ELR (cell line): ENCODE data around the gene GJB6.

Experiments
- DNase-seq: peaks from one replicate; pipeline ENCODE4 v3.0.0-alpha.2; 2015; ENCODE audit warnings: low read depth

Gene GJB6

DNA sequence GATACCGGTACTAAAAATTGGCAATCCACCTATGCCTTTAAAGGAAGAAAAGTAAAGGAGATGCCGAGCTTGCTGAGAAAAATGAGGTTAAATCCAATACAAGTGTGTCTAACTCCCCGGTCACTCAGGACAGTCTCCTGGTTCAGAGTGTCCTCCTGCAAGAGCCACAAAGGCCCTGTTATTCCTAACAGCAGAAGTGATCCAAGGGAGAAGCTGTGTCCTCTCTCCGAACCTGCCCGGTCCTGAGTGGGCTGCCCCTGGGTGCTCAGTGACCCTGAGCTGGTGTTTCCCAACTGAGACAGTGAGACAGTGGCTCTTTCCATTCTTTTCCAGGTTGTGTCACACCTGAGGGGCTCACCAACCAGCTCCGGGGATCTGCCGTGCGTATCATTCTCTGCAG is 4.8 kb downstream of the GJB6 start:
- DNase-seq = no peak

DNA sequence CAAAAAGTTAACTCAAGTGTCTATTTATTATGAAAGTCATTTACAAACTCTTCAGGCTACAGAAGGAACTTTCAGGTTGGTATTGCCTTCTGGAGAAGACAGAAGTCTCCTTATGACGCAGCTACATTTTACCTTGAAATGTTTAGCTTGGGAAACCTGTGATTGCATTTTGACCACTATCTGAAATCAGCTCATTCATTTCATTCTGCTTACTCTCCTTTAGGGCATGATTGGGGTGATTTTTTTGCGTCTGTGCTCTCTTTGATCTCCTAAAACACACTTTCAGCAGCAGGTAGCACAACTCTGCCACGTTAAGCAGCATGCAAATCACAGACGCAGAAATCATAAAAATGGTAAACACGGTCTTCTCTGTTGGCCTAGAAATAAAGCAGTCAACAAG is 9.6 kb downstream of the GJB6 start:
- DNase-seq = no peak

DNA sequence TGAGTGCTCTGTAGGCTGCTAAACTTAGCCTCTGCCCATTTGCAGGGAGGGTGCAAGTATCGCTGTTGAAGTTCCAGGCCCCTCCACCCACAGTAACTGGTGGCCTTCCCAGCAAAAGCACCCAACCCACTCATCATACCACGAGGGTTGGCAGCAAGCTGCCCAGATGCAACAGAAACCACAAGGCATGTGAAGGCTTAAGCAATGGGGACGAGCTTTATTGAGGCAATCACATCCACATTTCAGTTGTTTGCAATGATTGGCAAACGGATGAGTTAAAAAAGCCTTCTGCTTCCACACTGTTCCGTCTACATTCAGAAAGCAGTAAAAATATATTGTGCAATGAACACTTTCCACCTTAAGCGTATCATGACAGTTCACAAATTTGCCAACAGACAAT is 10.3 kb downstream of the GJB6 start:
- no peak for DNase-seq

DNA sequence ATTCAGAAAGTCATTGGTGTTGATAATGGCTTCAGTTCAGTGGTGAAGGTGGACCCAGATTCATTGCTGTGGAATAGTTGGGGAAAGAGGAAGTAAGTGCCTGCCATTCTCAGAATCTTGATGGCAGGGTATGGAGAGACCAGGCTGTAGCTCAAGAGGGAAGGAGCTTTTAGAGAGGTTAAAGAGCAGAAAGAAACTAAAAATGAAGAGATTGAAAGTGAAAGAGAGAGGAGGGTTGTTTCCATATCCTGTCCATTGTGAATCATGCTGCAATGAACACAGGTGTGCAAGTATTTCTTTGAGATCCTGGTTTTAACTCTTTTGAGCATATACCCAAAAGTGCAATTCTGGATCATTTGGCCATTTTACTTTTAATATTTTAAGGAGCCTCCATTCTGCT is 12.5 kb downstream of the GJB6 start:
- no peak for DNase-seq

DNA sequence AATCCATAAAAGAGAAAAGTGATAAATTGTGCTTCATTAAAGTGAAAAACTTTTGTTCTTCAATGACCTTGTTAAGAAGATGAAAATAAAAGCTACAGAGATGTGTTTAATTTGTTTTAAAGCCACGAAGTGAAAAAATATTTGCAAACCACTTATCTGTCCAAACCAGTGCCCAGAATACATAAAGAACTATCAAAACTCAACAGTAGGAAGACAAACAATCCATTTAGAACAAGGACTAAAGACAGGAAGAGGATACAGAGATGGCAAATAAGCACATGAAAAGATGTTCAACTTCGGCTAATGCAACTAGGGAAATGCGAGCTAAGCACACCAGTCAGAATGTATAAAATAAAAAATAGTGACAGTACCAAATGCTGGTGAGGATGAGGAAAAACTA is 15.0 kb downstream of the GJB6 start:
- DNase-seq = no peak

DNA sequence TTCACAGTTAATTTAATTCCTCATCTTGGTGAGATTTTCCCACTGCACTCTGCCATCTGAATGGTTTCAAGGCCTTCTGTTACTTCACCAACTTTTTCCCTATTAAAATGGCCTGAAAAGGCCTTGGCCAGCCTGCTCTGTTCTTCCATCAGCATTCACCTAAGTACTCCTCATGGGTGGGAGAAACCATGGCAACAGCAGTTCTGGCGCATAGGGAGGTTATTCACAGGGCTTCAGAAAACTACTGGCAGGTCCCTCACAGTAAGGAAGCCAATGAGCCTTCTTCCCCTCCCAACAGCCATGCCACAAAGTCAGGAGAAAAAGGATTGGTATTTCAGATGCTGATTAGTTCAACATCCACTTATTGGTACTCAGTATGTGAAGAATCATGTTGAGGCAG is 22.2 kb downstream of the GJB6 start:
- DNase-seq = no peak

DNA sequence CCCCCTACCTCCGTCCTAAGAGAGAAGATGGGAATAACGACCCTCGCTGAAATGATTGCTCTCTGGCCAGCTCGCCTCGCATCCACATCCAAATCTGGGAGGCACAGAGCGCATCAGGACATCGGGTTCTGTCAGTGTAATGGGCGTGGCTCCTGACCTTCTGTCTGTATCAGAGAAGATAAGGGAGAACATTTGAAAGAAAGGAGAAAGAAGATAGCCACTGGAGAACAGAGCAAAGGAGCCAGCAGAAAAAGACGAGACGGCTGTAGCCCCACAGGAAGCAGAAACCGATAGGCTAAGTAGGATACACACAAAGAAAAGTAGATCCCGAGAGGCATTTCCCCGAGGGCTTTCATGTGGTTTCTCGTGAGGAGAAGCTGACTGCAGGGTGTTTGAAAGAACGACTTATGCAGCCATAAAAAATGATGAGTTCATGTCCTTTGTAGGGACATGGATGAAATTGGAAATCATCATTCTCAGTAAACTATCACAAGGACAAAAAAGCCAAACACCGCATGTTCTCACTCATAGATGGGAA is 25.4 kb downstream of the GJB6 start:
- no peak for DNase-seq

DNA sequence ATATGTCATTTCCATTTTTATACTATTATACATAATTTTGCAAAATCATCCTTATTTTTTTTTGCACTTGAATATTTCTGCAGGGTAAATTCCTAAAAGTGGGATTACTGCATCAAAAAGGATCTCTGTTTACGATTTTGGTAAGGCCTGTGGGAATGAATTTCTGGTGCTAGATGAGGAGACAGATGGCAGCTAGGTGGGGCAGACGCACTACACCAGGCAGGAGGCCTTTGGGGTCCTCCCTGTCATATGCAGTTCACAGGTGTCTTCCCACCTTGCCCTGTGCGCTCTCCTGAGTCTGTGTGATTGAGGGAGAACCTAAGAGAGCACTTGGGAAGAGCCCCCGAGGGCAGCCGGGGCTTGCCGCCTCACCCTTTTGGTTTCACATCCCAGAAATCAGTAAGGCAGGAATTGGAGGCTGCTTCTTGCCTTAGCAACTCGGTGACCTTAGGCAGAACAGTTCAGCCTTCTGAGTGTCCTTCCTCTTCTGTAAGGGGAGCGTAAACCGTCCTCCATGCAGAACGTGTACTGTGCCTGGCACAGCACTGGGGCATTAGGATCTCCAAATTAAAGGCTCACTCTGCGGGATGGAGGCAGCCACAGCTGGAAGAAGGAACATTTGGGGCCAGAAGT is 25.9 kb downstream of the GJB6 start:
- DNase-seq = no peak

DNA sequence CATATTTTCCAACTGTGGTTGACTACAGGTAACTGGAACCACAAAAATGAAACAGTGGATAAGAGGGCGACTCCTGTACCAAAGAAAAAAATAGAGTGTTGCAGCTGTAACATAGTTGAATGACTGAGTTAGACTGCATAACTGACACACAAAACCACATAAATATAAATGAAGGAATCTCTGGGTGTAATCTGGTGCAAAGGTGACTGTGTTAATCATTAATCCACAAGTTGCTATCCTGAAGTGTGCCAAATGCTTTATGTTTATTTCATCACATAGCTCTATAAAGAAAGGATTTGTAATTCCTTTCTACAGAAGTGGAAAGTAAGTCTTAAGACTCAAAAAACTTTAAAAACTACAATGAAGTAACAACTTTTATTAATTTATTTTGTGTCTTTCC is 33.3 kb downstream of the GJB6 start:
- DNase-seq = no peak

DNA sequence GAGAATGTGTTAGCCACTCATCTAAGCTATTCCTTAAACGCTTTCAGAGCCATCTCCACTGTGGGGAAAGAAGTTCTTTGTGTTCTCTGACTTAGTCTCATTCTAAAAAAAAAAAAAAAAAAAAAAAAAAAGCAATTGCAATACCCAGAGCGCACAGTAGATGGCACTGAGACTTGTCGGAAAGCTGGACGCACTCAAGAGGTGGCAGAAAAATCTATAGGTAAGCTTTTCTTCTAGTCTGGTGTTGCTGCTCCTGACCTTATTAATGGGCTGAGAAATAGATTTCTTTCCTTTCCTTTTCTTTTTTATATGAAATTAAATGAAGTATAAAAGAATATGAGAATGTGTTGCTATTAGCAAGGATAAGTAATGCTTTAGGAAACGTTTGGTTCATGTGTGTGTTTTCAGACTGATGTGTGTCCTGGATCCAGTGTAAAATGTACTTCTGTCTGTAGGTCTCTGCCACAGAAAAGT is 34.7 kb downstream of the GJB6 start:
- DNase-seq = peak; percentile 59

DNA sequence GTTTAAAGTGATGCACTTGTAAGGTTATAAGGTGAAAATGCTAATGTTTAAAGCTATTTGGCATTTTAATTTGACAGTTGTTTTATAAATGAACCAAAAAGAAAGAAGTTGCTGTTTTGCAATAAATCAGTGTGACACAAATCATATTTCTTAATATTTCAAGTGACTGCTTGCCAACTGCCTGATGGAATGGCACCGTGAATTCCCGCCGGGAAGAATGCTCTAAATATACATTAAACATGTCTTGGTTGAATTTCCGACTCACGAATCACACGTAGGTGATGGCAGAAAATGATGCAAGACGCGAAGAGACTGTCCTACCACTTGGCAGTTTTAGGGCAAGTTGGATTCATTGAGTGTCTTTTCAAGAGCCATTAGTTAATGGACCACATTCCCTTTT is 36.3 kb downstream of the GJB6 start:
- DNase-seq = no peak

DNA sequence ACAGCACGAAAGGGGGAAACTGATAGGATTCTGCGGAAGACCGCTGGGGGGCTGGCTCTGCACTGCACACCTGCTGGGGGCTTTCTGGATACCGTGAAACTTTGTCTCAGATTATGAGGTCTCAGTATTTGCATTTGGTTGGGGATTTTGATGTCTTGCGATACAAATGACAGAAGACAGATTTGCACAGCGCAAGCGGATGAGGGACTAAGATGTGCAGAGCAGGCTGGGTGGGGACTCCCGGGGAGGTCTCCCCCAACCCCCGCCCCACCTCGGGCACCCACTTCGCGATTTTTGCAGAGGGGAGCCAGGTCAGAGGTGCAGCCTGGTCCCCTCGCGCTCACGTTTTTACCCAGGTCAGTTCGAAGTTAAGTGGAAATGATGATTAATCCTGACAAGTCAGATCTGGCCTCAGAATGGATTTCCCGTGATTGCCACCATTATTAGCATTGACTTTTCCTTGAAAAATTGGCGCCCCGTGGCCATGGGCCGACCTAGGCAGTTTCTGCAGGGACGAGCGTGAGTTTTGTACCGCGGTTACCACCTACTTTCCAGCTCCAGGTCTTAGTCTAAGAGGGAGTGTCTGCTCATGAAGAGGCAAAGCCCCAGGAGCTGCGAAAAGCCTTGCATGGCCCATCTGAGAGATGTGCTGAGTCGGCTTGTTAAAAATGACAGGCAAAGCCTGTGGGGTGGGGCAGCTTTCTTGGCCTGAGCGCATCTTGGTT is 38.0 kb downstream of the GJB6 start:
- no peak for DNase-seq

DNA sequence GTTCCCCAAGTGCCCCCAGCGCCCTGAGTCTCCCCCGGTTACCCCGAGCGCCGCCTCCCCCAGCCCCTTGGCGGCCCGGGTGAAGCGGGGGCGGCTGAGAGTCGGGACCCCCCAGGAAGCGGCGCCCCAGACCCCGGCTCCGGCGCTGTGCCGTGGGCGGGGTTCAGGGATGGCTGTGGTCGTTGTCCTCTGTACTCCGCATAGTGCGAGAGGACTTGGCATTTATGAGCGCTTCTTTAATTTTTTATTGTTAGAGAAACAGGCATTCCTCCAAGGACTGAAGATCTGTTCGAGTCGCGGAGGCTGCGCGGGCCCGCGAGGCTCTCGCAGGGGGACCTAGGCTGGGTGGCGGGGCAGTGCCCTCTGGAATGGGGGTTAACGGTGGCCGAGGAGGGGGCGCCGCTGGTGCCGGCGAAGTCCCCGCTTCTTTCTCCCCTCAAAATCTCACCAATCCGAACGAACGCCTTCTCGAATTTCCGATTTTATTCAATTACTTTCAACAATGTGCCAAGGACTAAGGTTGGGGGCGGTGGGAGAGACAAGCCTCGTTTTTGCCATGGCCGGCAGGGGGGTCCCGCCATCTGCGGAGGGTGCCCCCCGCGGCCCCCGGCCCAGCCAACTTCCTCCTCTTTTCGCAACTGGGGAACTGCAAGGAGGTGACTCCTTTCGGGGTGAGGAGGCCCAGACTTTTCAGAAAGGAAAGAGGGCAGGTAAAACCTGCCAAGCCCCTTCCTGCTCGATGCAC is 38.8 kb downstream of the GJB6 start:
- peak; percentile 29 for DNase-seq

DNA sequence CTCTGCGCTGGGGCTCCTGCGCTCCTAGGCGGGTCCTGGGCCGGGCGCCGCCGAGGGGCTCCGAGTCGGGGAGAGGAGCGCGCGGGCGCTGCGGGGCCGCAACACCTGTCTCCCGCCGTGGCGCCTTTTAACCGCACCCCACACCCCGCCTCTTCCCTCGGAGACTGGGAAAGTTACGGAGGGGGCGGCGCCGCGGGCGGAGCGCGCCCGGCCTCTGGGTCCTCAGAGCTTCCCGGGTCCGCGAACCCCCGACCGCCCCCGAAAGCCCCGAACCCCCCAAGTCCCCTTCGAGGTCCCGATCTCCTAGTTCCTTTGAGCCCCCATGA is 39.3 kb downstream of the GJB6 start, which contains the start of gene GJB2:
TSS of gene GJB2 (minus strand) at position 103 of the 326 bp plus-strand sequence. CDS start 3,357 bp downstream, outside the sequence.
- DNase-seq = peak; percentile 27

DNA sequence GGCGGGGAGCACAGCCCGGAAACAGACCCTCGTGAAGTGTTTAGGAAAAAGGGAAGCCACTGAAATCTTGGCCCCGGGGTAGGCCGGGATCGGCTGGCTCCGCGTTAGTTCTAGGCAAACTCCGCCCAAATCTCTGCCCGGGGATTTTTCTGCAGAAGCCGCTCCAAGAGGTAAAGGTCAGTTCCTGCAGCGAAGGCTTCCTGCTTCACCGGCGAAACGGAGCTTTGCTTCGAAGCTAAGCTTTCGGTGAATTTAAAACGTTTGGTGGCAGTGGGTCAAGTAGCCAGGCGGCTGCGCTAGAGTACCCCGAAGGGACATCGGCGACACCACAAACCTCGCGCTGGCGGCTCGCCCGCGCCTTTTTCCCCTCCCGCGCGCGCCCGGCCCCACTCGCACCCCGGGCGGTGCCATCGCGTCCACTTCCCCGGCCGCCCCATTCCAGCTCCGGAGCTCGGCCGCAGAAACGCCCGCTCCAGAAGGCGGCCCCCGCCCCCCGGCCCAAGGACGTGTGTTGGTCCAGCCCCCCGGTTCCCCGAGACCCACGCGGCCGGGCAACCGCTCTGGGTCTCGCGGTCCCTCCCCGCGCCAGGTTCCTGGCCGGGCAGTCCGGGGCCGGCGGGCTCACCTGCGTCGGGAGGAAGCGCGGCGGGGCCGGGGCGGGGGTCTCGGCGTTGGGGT is 39.8 kb downstream of the GJB6 start:
- DNase-seq = peak; percentile 27

DNA sequence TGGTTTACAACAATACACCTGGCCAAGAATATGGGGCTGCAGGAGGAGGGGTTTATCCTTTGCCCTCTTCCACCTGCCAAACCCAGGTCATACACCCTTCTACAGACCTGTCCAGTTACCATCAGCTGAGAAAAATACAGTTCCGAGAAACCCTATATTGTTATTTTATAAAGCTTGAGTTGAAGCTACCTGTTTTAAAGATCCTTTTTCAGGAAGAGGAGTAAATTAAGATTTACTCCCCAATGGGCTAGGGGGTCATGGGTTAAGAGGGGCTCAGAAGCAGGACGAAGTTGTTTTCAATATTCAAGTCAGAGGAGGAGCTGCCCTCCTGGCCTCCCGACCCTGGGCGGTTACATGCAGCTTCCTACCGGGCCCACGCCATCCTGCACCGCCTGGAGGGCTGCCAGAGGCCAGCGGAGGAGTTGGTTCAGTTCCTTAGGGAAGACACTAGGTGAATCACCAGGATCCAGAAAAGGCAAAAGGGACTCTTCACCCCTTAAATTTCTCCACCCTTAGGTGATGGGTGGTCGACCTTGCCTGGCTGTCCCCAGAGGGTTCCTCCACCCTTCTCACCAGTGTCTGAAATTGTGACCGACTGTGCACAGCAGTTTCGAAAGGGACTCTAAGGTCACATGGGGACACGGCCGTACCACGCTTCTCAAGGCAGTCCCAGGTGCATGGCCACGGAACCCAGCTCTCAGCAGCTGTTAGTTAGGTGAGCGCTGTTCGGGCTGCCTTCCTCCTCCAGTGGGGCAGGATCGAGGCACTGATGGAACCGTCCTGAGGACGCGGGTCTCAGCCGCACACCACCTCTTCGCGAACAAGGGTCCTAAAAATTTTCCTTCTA is 40.6 kb downstream of the GJB6 start:
- DNase-seq = no peak

DNA sequence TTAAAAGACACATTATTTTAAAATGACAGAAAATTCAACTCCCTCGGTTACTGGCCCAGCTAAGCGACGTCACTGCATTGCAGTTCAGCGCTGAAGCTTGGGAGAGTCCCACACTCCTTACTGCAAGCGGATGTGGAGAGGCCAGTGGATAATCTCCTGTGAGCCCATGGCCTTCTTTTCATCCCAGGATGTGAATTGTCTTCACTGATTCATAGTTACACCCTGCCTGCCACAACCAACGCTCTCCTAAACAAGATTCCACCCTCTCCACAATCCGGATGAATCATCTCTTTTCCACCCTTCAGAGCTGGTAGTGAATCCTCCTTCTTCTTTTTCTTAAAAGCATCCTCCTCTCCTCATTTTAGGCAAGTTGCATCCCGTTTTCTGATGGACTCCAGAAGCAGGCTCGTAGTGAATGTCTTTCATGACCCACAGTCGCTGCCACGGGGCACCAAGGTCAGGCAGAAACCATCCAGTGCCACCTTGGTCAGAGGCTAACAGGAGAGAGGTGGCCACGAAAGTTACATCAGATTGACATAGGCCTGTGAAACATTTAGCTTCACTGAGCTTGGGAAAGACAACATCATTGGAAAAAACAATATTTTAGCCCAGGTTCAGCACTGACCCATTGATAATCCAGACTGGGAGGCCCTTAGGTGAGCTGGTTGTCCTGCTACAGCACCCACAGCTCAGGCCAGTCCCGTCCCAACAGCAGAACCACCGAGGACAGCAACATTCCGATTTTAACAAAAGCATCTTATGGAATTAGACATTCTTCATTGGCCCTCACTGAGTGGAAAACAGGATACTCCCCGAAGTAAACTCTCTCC is 41.4 kb downstream of the GJB6 start:
- DNase-seq = peak; percentile 90

DNA sequence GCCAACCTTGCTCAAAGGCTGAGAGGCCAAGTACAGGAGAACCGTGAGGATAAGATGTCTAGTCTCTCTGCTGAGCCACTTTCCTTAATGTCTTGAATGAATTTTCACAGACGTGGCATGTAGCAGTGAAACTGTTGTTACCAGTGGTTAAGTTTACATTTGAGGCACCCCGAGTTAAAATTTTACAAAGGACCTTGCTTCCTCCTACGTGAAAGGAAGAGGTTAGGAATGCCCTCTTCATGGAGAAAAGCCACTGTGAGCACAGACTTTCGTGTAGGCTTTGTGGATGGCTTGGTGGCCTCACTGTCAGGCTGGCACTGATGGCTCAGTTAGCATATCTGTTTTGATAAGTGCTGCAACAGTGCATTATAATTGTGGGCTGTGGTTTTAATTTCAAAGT is 42.0 kb downstream of the GJB6 start:
- no peak for DNase-seq

DNA sequence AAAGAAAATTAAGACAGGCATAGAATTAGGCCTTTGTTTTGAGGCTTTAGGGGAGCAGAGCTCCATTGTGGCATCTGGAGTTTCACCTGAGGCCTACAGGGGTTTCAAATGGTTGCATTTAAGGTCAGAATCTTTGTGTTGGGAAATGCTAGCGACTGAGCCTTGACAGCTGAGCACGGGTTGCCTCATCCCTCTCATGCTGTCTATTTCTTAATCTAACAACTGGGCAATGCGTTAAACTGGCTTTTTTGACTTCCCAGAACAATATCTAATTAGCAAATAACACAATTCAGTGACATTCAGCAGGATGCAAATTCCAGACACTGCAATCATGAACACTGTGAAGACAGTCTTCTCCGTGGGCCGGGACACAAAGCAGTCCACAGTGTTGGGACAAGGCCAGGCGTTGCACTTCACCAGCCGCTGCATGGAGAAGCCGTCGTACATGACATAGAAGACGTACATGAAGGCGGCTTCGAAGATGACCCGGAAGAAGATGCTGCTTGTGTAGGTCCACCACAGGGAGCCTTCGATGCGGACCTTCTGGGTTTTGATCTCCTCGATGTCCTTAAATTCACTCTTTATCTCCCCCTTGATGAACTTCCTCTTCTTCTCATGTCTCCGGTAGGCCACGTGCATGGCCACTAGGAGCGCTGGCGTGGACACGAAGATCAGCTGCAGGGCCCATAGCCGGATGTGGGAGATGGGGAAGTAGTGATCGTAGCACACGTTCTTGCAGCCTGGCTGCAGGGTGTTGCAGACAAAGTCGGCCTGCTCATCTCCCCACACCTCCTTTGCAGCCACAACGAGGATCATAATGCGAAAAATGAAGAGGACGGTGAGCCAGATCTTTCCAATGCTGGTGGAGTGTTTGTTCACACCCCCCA is 43.2 kb downstream of the GJB6 start:
- DNase-seq = no peak
